K562 (cell line): ENCODE measurements around the gene SKOR1. TPM values are rescaled to one million over a fixed set of nuclear protein-coding genes. Genes with fewer than 3 reads are reported as not detected.

Source experiments
- ATAC-seq: fragments of 200-7000 bp; cut with Tn5 transposase; 3 replicates; pipeline ENCODE4 v1.9.1; 2020; ENCODE audit warnings: moderate library complexity
- BruUV-seq: library from RNA; stranded (reverse); fragments of 400-500 nt; replicated peaks from 2 replicates; lab custom pipeline; 2021; lab: Mats Ljungman, UMichigan
- CTCF ChIA-PET: fragments of 300-600 bp; formaldehyde crosslinking; extraction: SDS; loops from one replicate; lab custom pipeline; 2021; ENCODE audit warnings: low intra/inter-chr PET ratio; lab: Yijun Ruan, JAX
- POLR2A ChIA-PET: fragments of 300-600, 350-650 bp; sonication (Branson Sonifier 250); formaldehyde crosslinking; extraction: SDS; loops from one replicate; lab custom pipeline; 2021; ENCODE audit warnings: antibody characterized with exemption, inconsistent platforms; lab: Yijun Ruan, JAX
- DNase-seq, 4 experiments: peaks; one replicate each; pipeline versions ENCODE4 v3.0.0 to v3.0.0-alpha.2; 2011 to 2018; ENCODE audit warnings: low spot score in 3 of 4, mixed read lengths in 3 of 4; ENCODE audit errors: extremely low read depth in 1 of 4
- FAIRE-seq: peaks from 2 replicates; lab custom pipeline; 2011; peaks lifted over from hg19 to GRCh38; lab: Jason Lieb, UNC
- H2AFZ ChIP-seq: 2 replicates; pipeline ENCODE4 v1.6.0; 2011; ENCODE audit warnings: low read depth, low read length, control low read depth, inconsistent platforms
- H3K27ac ChIP-seq: fragments of 200-600 bp; 3 replicates; pipeline ENCODE4 v1.8.0; 2011; ENCODE audit warnings: low read depth, mild to moderate bottlenecking, control low read depth, inconsistent platforms, low read length, moderate library complexity, mixed read lengths; ENCODE audit errors: extremely low read depth
- H3K27me3 ChIP-seq, 2 experiments: fragments of 300-600 bp in 1 of 2; 2 replicates in 1 of 2; 3 replicates in 1 of 2; pipeline versions ENCODE4 v1.6.0 to v1.8.0; 2011; ENCODE audit warnings: inconsistent platforms in 2 of 2, low read length in 2 of 2, mild to moderate bottlenecking in 1 of 2, mixed read lengths in 1 of 2, moderate library complexity in 1 of 2; ENCODE audit not compliant: control insufficient read depth in 2 of 2, insufficient read depth in 2 of 2
- H3K36me3 ChIP-seq: fragments of 300-600 bp; 3 replicates; pipeline ENCODE4 v1.8.0; 2011; ENCODE audit warnings: mild to moderate bottlenecking, low read length, inconsistent platforms; ENCODE audit not compliant: control insufficient read depth, insufficient read depth
- H3K4me1 ChIP-seq, 2 experiments: fragments of 200-600 bp in 1 of 2; replicated peaks in 1 of 2; 2 replicates in 1 of 2; 3 replicates in 1 of 2; pipeline versions ENCODE4 v1.5.1 to v1.8.0; 2011; ENCODE audit warnings: inconsistent platforms in 2 of 2, low read length in 2 of 2, mild to moderate bottlenecking in 1 of 2, mixed read lengths in 1 of 2, moderate library complexity in 1 of 2; ENCODE audit not compliant: control insufficient read depth in 2 of 2, insufficient read depth in 2 of 2
- H3K4me2 ChIP-seq: 2 replicates; pipeline ENCODE4 v1.6.1; 2011; ENCODE audit warnings: low read length, control low read depth, inconsistent platforms, mixed read lengths; ENCODE audit not compliant: insufficient read depth
- H3K4me3 ChIP-seq: fragments of 200-600 bp; sonication (generic), shearing (Covaris generic); 2 replicates; pipeline ENCODE4 v1.5.1; 2016; ENCODE audit warnings: control low read depth, inconsistent platforms
- H3K79me2 ChIP-seq: fragments of 200-600 bp; 3 replicates; pipeline ENCODE4 v1.8.0; 2011; ENCODE audit warnings: low read length, inconsistent platforms; ENCODE audit not compliant: control insufficient read depth, insufficient read depth
- H3K9ac ChIP-seq, 2 experiments: 2 replicates each; pipeline versions ENCODE4 v1.6.0 to v1.6.1; 2011; ENCODE audit warnings: low read depth in 2 of 2, low read length in 2 of 2, control low read depth in 1 of 2, inconsistent platforms in 1 of 2, mild to moderate bottlenecking in 1 of 2, mixed read lengths in 1 of 2; ENCODE audit not compliant: insufficient read depth in 1 of 2
- H3K9me1 ChIP-seq: one replicate; pipeline ENCODE4 v1.6.0; 2011; ENCODE audit warnings: inconsistent platforms, mild to moderate bottlenecking, low read length, moderate library complexity; ENCODE audit not compliant: control insufficient read depth, insufficient read depth
- H3K9me3 ChIP-seq: replicated peaks from 2 replicates; pipeline ENCODE4 v1.5.1; 2011; ENCODE audit warnings: low read depth, low read length, inconsistent platforms; ENCODE audit not compliant: control insufficient read depth, insufficient read depth
- H4K20me1 ChIP-seq: replicated peaks from 2 replicates; pipeline ENCODE4 v1.6.1; 2011; ENCODE audit warnings: low read length, inconsistent platforms, mixed read lengths; ENCODE audit not compliant: control insufficient read depth, insufficient read depth
- BCOR ChIP-seq: fragments of 450-650 bp; IDR thresholded peaks from 2 replicates; pipeline ENCODE4 v1.6.1; 2016
- CBFA2T3 ChIP-seq: fragments of 450-650 bp; IDR thresholded peaks from 2 replicates; pipeline ENCODE4 v1.6.1; 2017
- DACH1 ChIP-seq: fragments of 450-650 bp; IDR thresholded peaks from 2 replicates; pipeline ENCODE4 v1.6.1; 2018; ENCODE audit not compliant: partially characterized antibody
- FOSL1 ChIP-seq: fragments of 200-800 bp; sonication (Bioruptor generic); conservative IDR thresholded peaks from 2 replicates; pipeline ENCODE4 v1.6.1; 2016; ENCODE audit warnings: missing genetic modification characterization, missing compliant biosample characterization
- GATAD2A ChIP-seq: fragments of 450-650 bp; IDR thresholded peaks from 2 replicates; pipeline ENCODE4 v1.6.1; 2017
- GTF2F1 ChIP-seq: IDR thresholded peaks from 2 replicates; pipeline ENCODE4 v1.6.1; 2011; ENCODE audit warnings: low read depth, low read length, improper control_type of control experiment
- HDAC1 ChIP-seq, 2 experiments: fragments of 450-650 bp; IDR thresholded peaks; 2 replicates each; pipeline ENCODE4 v1.6.1; 2016 to 2017; ENCODE audit warnings: inconsistent platforms in 1 of 2, mild to moderate bottlenecking in 1 of 2, moderate library complexity in 1 of 2
- HDAC2 ChIP-seq: fragments of 450-650 bp; IDR thresholded peaks from 2 replicates; pipeline ENCODE4 v1.6.1; 2016; ENCODE audit warnings: mild to moderate bottlenecking
- HNRNPUL1 ChIP-seq: fragments of 200-400 bp; formaldehyde crosslinking; IDR thresholded peaks from 2 replicates; pipeline ENCODE4 v1.6.1; 2017; ENCODE audit warnings: low read length
- IFI16 ChIP-seq: fragments of 250-450 bp; sonication (Bioruptor Pico); IDR thresholded peaks from 2 replicates; pipeline ENCODE4 v2.1.2; 2022; ENCODE audit warnings: mild to moderate bottlenecking, inconsistent platforms
- MAZ ChIP-seq, 2 experiments: fragments of 450-650 bp in 1 of 2; sonication (generic) in 1 of 2; formaldehyde crosslinking; IDR thresholded peaks in 1 of 2; conservative IDR thresholded peaks in 1 of 2; 2 replicates each; pipeline versions ENCODE4 v1.4.0 to v1.5.0; 2020; ENCODE audit warnings: mild to moderate bottlenecking in 1 of 2, missing genetic modification reagents in 1 of 2
- MYNN ChIP-seq, 2 experiments: sonication (generic); formaldehyde crosslinking in 1 of 2; IDR thresholded peaks; 2 replicates each; pipeline versions ENCODE4 v1.5.0 to v1.6.1; 2016 to 2020; ENCODE audit warnings: antibody characterized with exemption in 1 of 2, missing genetic modification reagents in 1 of 2
- SAFB2 ChIP-seq: fragments of 200-400 bp; formaldehyde crosslinking; IDR thresholded peaks from 2 replicates; pipeline ENCODE4 v1.6.1; 2018; ENCODE audit warnings: borderline replicate concordance, low read length, low read depth, moderate library complexity; ENCODE audit not compliant: severe bottlenecking
- SMARCE1 ChIP-seq: fragments of 450-650 bp; IDR thresholded peaks from 2 replicates; pipeline ENCODE4 v1.7.1; 2016; ENCODE audit warnings: mild to moderate bottlenecking
- SPI1 ChIP-seq: IDR thresholded peaks from 2 replicates; pipeline ENCODE4 v1.6.1; 2011; ENCODE audit warnings: low read depth, low read length, control low read depth, borderline replicate concordance
- ZNF316 ChIP-seq: fragments of 450-650 bp; IDR thresholded peaks from 2 replicates; pipeline ENCODE4 v1.6.1; 2016
- ZNF384 ChIP-seq: IDR thresholded peaks from 2 replicates; pipeline ENCODE4 v1.6.1; 2012; ENCODE audit warnings: low read depth, low read length, improper control_type of control experiment
- ZNF507 ChIP-seq: conservative IDR thresholded peaks from 2 replicates; pipeline ENCODE4 v1.6.1; 2017; ENCODE audit warnings: missing genetic modification characterization, missing compliant biosample characterization
- WGBS: fragments of 100-300 bp; shearing (Covaris generic); methylation state at CpG from one replicate; pipeline ENCODE4 v1.1.6; 2016; ENCODE audit warnings: low coverage, mixed read lengths; ENCODE audit not compliant: insufficient coverage; ENCODE audit errors: missing lambda C conversion rate; 5-methylcytosine and 5-hydroxymethylcytosine counted together
- in situ Hi-C: fragments of 300-500 bp; cut with MboI; formaldehyde crosslinking; loops from 4 replicates; pipeline ENCODE4 v1.15.0; 2018; ENCODE audit warnings: inconsistent platforms, mixed read lengths
- intact Hi-C: fragments of 100-400 bp; cut with micrococcal nuclease; formaldehyde crosslinking; loops from 2 replicates; pipeline ENCODE4 v1.14.2; 2022
- polyA plus RNA-seq, 8 experiments: library from polyadenylated mRNA; depleted of rRNA in 4 of 8; stranded (reverse) in 5 of 8; unstranded in 3 of 8; fragments of >200 nt; fragmentation: Nextera tagmentation in 2 of 8; fragmentation: Illumina TruSeq in 1 of 8; extraction: Ambion mirVana in 2 of 8; extraction: Trizol in 1 of 8; gene quantifications; 2 replicates each; pipeline versions ENCODE4 v1.2.1 to v1.2.3, GENCODE V29; 2011 to 2014; ENCODE audit warnings: inconsistent platforms in 1 of 8, missing spikeins in 1 of 8
- total RNA-seq, 7 experiments: library from RNA; depleted of rRNA in 6 of 7; stranded (reverse); fragments of >200 nt in 6 of 7; fragmentation: Illumina TruSeq in 2 of 7; extraction: Trizol in 2 of 7; gene quantifications; 2 replicates each; pipeline versions ENCODE4 v1.2.1 to v1.2.3, GENCODE V29; 2011 to 2021; ENCODE audit warnings: low replicate concordance in 1 of 7
- TF ChIP-seq, protein P1 (sequence below): fragments of 200-400 bp; formaldehyde crosslinking; IDR thresholded peaks from 2 replicates; pipeline ENCODE4 v1.6.1; 2017; ENCODE audit warnings: mild to moderate bottlenecking, low read depth, low read length, moderate library complexity
- TF ChIP-seq, protein P2 (sequence below): fragments of 250-450 bp; sonication (Bioruptor Pico); IDR thresholded peaks from 2 replicates; pipeline ENCODE4 v1.4.0; 2020
- TF ChIP-seq, protein P3 (sequence below): IDR thresholded peaks from 2 replicates; pipeline ENCODE4 v1.6.1; 2011; ENCODE audit not compliant: insufficient read length; ENCODE audit errors: extremely low read depth

SKOR1 gene
- total and polyA plus RNA-seq, 9 of the 15 experiments (the other 6 are each of a cell fraction or from before 2014, with no cell fraction given): 0.04 to 0.41 (median 0.09) TPM; not detected in 3

DNA sequence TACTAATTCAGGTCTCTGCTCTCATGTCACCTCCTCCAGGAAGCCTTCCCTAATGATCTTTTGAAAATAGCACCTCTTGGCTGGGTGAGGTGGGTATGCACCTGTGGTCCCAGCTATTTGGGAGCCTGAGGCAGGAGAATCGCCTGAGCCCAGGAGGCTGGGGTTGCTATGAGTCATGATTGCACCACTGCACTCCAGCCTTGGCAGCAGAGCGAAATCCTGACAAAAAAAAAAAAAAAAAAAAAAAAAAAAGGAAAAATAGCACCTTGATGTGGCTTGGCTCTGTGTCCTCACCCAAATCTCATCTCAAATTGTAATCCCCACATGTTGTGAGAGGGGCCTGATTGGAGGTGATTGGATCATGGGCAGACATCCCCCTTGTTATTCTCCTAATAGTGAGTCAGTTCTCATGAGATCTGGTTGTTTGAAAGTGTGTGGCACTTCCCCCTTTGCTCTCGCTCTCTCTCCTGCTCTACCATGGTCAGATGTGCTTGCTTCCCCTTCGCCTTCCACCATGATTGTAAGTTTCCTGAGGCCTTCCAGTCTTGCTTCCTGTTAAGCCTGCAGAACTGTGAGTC is 25.8 kb downstream of the SKOR1 start:
- H4K20me1 ChIP-seq: no peaks in the 10 kb centered on the region
- no peak overlapping the region for H3K27ac ChIP-seq
- in situ Hi-C loops: no loop called here
- H3K9me3 ChIP-seq: no peaks in the 10 kb centered on the region
- POLR2A ChIA-PET: interaction anchor here (1.0 kb wide), 1 partner anchor 10 kb away, joined by 5 read pairs; no protein-coding TSS in a partner anchor
- CTCF ChIA-PET: no interaction called here
- H3K9me1 ChIP-seq: no peaks in the 10 kb centered on the region
- H3K36me3 ChIP-seq: no peaks in the 10 kb centered on the region
- peak overlapping the region; percentile 53; the same call in 1 of the 2 replicates for H2AFZ ChIP-seq
- H3K27me3 ChIP-seq: no peaks in the 10 kb centered on the region
- FAIRE-seq (no peak), DNase-seq (no peak), ATAC-seq (peak; percentile 21; the same call in 1 of the 3 replicates)
- WGBS: 49% methylated on average over 3 of the region's 4 CpGs
- peaks cover 13% of the 10 kb centered on the region in 2 experiments; a peak in 4 of 5 replicates for H3K4me1 ChIP-seq
- H3K4me2 ChIP-seq: no peak overlapping the region
- no peak overlapping the region for H3K4me3 ChIP-seq
- H3K79me2 ChIP-seq: no peaks in the 10 kb centered on the region
- no TSS peak for BruUV-seq
- no peak overlapping the region for H3K9ac ChIP-seq
- intact Hi-C loops: no loop called here
- TF ChIP-seq HNRNPUL1 (no peak), MYNN (IDR thresholded peaks at IDR 0.05) (no peak), MYNN (CRISPR knock-in tag; IDR thresholded peaks at IDR 0.05) (no peak), GATAD2A (no peak), DACH1 (no peak), SAFB2 (no peak), ZNF384 (0 out of 2 replicates have a peak, but pooled peaks have one; percentile 49), ZNF507 (no peak), GTF2F1 (no peak), FOSL1 (peak; percentile 77), HDAC2 (no peak), CBFA2T3 (no peak), HDAC1 (IDR thresholded peaks at IDR 0.05) (no peak), SPI1 (peak; percentile 73; the same call in 1 of the 2 replicates), BCOR (peak; percentile 38; the same call in 1 of the 2 replicates), MAZ (CRISPR knock-in tag; conservative IDR thresholded peaks at IDR 0.05 in 1 of 2, IDR thresholded peaks at IDR 0.05 in 1 of 2) (no peak), IFI16 (CRISPR knock-in tag) (no peak), SMARCE1 (no peak), ZNF316 (no peak)
- TF ChIP-seq, protein P1, sequence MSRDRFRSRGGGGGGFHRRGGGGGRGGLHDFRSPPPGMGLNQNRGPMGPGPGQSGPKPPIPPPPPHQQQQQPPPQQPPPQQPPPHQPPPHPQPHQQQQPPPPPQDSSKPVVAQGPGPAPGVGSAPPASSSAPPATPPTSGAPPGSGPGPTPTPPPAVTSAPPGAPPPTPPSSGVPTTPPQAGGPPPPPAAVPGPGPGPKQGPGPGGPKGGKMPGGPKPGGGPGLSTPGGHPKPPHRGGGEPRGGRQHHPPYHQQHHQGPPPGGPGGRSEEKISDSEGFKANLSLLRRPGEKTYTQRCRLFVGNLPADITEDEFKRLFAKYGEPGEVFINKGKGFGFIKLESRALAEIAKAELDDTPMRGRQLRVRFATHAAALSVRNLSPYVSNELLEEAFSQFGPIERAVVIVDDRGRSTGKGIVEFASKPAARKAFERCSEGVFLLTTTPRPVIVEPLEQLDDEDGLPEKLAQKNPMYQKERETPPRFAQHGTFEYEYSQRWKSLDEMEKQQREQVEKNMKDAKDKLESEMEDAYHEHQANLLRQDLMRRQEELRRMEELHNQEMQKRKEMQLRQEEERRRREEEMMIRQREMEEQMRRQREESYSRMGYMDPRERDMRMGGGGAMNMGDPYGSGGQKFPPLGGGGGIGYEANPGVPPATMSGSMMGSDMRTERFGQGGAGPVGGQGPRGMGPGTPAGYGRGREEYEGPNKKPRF: no peak
- TF ChIP-seq, protein P2, sequence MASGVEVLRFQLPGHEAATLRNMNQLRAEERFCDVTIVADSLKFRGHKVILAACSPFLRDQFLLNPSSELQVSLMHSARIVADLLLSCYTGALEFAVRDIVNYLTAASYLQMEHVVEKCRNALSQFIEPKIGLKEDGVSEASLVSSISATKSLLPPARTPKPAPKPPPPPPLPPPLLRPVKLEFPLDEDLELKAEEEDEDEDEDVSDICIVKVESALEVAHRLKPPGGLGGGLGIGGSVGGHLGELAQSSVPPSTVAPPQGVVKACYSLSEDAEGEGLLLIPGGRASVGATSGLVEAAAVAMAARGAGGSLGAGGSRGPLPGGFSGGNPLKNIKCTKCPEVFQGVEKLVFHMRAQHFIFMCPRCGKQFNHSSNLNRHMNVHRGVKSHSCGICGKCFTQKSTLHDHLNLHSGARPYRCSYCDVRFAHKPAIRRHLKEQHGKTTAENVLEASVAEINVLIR (CRISPR knock-in tag): no peak
- TF ChIP-seq, protein P3, sequence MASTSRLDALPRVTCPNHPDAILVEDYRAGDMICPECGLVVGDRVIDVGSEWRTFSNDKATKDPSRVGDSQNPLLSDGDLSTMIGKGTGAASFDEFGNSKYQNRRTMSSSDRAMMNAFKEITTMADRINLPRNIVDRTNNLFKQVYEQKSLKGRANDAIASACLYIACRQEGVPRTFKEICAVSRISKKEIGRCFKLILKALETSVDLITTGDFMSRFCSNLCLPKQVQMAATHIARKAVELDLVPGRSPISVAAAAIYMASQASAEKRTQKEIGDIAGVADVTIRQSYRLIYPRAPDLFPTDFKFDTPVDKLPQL: no peak
